LNCaP clone FGC (cell line): ENCODE measurements around the gene TENM3.
"Not testable (repeated sequence)": the region's sequence is repeated elsewhere in the genome, so short reads cannot be mapped to it uniquely, and the experiment has no call there.

Experiments
- DNase-seq: peaks from one replicate; pipeline ENCODE4 v3.0.0-alpha.2; 2011; ENCODE audit warnings: low read depth
- H3K4me3 ChIP-seq: 2 replicates; pipeline ENCODE4 v1.5.1; 2011; ENCODE audit warnings: mild to moderate bottlenecking, low read depth, low read length, control low read depth
- TF ChIP-seq, protein P1 (sequence below): IDR thresholded peaks from 2 replicates; pipeline ENCODE4 v1.5.1; 2012; ENCODE audit warnings: mild to moderate bottlenecking; ENCODE audit not compliant: control insufficient read depth, insufficient read depth; ENCODE audit errors: extremely low read depth

TENM3 gene

DNA sequence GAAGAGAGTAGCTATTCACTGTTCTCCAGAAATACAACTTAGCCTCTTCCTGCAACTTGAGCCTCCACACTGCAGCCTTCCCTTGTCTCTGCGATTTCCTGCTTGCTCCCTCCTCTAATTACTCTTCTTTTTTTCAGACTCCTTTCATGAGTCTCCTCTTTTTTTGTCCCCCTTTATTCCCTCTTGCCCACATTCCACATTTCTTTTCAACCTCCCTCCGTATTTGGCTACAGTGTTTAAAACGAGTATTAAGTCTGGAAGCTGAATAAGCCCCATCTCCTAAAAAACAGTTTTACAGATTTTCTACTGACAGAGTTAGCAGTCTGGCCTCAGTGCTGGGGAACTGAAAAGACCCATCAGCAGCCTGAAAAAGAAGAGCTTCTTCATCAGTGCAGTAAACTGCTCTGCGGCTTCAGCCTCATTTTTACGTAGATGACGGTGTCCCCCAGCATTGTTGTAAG is 141.5 kb downstream of the TENM3 start:
- DNase-seq: no peak
- H3K4me3 ChIP-seq: no peak overlapping the region
- TF ChIP-seq, protein P1, sequence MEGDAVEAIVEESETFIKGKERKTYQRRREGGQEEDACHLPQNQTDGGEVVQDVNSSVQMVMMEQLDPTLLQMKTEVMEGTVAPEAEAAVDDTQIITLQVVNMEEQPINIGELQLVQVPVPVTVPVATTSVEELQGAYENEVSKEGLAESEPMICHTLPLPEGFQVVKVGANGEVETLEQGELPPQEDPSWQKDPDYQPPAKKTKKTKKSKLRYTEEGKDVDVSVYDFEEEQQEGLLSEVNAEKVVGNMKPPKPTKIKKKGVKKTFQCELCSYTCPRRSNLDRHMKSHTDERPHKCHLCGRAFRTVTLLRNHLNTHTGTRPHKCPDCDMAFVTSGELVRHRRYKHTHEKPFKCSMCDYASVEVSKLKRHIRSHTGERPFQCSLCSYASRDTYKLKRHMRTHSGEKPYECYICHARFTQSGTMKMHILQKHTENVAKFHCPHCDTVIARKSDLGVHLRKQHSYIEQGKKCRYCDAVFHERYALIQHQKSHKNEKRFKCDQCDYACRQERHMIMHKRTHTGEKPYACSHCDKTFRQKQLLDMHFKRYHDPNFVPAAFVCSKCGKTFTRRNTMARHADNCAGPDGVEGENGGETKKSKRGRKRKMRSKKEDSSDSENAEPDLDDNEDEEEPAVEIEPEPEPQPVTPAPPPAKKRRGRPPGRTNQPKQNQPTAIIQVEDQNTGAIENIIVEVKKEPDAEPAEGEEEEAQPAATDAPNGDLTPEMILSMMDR: no peak

DNA sequence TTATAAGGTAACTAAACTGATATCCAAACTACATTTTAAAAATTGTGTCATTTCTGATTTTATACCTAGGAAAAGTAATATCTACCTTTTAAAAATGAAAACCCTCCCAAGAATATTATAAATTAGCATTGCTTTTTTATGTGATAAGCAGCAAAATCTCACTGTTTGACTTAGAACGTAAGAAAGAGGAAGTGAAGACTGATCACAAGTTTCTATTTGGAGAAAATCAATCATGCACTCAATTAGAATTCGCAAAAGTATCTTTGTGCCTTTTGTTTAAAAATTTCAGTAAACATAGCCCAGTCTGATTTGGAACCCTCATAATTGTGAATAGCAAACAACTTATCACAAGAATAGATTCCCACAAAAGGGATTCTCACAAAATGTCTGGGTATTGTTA is 142.7 kb downstream of the TENM3 start:
- DNase-seq: no peak
- no peak overlapping the region for H3K4me3 ChIP-seq
- TF ChIP-seq, protein P1: no peak

DNA sequence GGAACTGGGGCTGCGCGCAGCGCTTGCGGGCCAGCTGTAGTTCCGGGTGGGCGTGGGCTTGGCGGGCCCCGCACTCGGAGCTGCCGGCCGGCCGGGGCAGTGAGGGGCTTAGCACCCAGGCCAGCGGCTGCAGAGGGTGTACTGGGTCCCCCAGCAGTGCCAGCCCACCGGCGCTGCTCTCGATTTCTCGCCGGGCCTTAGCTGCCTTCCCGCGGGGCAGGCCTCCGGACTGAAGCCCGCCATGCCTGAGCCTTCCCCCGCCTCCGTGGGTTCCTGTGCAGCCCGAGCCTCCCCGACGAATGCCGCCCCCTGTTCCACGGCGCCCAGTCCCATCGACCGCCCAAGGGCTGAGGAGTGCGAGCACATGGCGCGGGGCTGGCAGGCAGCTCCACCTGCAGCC is 143.4 kb downstream of the TENM3 start:
- DNase-seq, H3K4me3 ChIP-seq: not testable (repeated sequence)

DNA sequence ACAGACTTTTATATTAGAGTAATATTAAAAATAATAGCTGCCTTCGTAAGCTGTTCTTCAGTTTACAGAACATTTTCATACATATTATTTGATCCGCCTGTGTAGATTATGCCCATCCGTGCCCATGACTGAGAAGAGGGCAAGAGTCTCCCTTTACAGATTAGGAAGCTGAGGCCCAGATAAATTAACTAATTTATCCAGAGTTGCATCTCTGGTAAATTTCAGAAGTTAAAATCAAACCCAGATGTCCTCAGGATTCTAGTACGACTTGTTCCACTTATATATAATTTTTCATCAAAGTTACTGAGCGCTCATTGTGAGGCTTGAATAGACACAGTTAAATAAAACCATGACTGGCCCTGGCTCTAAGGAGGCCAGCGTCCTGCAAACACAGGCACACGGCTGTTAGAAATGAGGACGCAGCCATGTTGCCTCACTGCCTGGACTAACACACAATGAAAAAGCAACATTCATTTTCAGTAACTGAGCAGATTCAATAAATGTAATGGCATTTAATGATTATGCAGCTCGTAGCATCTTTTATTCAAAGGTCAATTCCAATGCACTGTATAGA is 148.0 kb downstream of the TENM3 start:
- H3K4me3 ChIP-seq: no peak overlapping the region
- no peak for DNase-seq
- TF ChIP-seq, protein P1: no peak

DNA sequence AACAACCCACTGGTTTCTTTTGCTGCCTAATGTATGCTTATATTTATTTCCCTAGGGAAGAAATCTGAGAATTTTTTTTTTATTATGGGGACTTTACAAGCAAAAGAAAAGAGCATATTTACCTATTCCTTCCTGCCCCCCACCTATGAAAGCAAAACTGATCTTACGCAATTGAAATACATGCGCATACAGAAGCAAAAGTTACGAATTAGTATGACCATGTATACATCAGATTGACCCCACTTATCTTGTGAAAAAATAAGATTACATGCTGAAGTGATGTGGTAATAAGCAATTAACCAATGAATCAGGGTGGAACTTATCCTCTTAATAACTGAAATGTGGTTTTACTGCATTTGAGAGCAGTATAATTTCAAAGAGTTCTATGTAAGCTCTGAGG is 151.0 kb downstream of the TENM3 start:
- no peak for DNase-seq
- no peak overlapping the region for H3K4me3 ChIP-seq
- TF ChIP-seq, protein P1: no peak

DNA sequence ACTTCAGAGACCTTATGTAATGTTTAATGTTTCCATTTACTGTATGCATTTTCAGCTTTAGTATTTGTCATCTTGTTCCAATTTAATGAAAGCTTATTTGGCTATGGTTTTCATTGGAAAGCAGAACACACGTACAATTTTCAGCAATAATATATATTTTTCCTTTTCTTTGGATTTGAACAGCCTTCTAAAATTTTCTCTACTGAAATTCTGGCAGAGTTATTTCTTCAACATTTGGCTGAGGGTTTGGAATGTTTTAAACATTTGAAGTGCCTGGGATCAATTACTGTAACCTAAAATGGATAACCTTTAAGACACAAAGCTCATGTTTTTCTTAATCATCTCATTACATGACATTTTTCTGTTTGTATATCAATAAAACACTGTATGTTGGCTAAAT is 156.9 kb downstream of the TENM3 start:
- DNase-seq: no peak
- no peak overlapping the region for H3K4me3 ChIP-seq
- TF ChIP-seq, protein P1: no peak

DNA sequence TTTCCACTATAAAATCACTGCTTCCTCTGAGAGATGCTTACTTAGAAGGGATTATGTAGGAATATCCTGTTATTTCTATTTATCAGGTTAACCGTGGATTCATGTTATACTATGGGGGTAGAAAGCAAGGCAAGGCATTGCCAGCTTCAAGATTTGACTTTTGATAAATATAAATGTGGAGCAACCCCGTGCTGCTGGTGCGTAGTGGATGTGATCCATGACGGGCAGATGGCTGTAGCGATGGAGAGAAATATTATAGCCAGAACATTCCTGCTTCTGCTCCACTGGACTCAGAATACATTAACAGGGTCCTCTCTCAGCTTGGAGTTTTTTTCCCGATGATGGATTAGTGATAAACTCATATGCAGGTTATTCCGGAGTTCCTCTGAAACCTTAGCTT is 157.6 kb downstream of the TENM3 start:
- TF ChIP-seq, protein P1: no peak
- no peak for DNase-seq
- H3K4me3 ChIP-seq: no peak overlapping the region
